ENCODE results near the gene ZNF491.

DNA sequence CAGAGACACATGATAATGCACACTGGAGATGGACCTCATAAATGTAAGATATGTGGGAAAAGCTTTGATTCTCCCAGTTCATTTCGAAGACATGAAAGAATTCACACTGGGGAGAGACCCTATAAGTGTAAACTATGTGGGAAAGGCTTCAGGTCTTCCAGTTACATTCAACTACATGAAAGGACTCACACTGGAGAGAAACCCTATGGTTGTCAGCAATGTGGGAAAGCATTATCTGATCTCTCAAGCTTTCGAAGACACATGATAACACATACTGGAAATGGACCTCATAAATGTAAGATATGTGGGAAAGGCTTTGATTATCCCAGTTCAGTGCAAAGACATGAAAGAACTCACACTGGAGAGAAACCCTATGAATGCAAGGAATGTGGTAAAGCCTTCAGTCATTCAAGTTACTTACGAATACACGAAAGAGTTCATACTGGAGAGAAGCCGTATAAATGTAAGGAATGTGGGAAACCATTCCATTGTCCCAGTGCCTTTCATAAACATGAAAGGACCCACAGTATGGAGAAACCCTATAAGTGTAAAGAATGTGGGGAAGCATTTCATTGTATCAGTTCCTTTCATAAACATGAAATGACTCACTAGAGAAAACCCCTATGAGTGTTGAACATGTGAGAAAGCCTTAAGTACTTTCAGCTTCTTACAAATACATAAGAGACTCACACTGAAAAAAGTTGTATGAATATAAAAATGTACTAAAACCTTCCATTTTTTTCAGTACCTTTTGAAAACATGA lies 16.8 kb upstream of the ZNF491 start:
- TF ChIP-seq, protein P1, sequence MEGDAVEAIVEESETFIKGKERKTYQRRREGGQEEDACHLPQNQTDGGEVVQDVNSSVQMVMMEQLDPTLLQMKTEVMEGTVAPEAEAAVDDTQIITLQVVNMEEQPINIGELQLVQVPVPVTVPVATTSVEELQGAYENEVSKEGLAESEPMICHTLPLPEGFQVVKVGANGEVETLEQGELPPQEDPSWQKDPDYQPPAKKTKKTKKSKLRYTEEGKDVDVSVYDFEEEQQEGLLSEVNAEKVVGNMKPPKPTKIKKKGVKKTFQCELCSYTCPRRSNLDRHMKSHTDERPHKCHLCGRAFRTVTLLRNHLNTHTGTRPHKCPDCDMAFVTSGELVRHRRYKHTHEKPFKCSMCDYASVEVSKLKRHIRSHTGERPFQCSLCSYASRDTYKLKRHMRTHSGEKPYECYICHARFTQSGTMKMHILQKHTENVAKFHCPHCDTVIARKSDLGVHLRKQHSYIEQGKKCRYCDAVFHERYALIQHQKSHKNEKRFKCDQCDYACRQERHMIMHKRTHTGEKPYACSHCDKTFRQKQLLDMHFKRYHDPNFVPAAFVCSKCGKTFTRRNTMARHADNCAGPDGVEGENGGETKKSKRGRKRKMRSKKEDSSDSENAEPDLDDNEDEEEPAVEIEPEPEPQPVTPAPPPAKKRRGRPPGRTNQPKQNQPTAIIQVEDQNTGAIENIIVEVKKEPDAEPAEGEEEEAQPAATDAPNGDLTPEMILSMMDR (IDR thresholded peaks at IDR 0.05; ENCODE audit: insufficient read depth, low read length) = no peak
- TF ChIP-seq POLR2AphosphoS5 (IDR thresholded peaks at IDR 0.05; ENCODE audit: low read depth) = no peak
- TF ChIP-seq, protein P2, sequence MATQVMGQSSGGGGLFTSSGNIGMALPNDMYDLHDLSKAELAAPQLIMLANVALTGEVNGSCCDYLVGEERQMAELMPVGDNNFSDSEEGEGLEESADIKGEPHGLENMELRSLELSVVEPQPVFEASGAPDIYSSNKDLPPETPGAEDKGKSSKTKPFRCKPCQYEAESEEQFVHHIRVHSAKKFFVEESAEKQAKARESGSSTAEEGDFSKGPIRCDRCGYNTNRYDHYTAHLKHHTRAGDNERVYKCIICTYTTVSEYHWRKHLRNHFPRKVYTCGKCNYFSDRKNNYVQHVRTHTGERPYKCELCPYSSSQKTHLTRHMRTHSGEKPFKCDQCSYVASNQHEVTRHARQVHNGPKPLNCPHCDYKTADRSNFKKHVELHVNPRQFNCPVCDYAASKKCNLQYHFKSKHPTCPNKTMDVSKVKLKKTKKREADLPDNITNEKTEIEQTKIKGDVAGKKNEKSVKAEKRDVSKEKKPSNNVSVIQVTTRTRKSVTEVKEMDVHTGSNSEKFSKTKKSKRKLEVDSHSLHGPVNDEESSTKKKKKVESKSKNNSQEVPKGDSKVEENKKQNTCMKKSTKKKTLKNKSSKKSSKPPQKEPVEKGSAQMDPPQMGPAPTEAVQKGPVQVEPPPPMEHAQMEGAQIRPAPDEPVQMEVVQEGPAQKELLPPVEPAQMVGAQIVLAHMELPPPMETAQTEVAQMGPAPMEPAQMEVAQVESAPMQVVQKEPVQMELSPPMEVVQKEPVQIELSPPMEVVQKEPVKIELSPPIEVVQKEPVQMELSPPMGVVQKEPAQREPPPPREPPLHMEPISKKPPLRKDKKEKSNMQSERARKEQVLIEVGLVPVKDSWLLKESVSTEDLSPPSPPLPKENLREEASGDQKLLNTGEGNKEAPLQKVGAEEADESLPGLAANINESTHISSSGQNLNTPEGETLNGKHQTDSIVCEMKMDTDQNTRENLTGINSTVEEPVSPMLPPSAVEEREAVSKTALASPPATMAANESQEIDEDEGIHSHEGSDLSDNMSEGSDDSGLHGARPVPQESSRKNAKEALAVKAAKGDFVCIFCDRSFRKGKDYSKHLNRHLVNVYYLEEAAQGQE (IDR thresholded peaks at IDR 0.05; ENCODE audit: insufficient replicate concordance, low read depth) = no peak
- TF ChIP-seq GABPA (IDR thresholded peaks at IDR 0.05; ENCODE audit: low read depth) = no peak
